A673 (cell line): ENCODE measurements around the gene MORC3.

ENCODE experiments used
- EZH2 ChIP-seq: fragments of 200-600 bp; sonication (generic); IDR thresholded peaks from 2 replicates; pipeline ENCODE4 v1.6.1; 2017; ENCODE audit warnings: borderline replicate concordance, low read depth, mild to moderate bottlenecking, mixed read lengths, antibody characterized with exemption, low read length; ENCODE audit not compliant: poor library complexity, severe bottlenecking
- TF ChIP-seq, protein P1 (sequence below): fragments of 300-800, 200-600 bp; sonication (generic); conservative IDR thresholded peaks from 2 replicates; pipeline ENCODE4 v1.5.1; 2017; ENCODE audit warnings: low read depth, mild to moderate bottlenecking, antibody characterized with exemption, low read length, moderate library complexity, mixed read lengths

DNA sequence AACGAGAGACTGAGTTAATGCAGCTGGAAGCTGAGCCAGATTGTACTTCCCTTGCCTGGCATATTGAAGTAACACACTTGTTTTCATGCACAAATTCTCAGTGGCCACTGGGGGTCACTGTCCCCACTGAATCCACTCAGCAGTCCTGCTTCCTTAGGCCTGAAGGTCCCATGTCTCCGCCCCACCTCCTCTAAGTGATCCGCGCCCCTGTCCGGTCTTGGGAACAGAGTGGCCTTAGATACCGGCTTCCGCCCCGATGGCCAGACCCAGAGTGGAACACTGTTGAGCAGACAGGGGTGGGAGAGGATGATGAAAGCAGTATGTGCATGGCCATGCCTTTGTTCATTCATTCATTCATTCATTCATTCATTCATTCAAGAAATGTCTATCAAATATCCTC lies 100.0 kb downstream of the MORC3 start:
- TF ChIP-seq, protein P1, sequence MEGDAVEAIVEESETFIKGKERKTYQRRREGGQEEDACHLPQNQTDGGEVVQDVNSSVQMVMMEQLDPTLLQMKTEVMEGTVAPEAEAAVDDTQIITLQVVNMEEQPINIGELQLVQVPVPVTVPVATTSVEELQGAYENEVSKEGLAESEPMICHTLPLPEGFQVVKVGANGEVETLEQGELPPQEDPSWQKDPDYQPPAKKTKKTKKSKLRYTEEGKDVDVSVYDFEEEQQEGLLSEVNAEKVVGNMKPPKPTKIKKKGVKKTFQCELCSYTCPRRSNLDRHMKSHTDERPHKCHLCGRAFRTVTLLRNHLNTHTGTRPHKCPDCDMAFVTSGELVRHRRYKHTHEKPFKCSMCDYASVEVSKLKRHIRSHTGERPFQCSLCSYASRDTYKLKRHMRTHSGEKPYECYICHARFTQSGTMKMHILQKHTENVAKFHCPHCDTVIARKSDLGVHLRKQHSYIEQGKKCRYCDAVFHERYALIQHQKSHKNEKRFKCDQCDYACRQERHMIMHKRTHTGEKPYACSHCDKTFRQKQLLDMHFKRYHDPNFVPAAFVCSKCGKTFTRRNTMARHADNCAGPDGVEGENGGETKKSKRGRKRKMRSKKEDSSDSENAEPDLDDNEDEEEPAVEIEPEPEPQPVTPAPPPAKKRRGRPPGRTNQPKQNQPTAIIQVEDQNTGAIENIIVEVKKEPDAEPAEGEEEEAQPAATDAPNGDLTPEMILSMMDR, result peak; percentile 86
- TF ChIP-seq EZH2, result no peak
